ENCODE data around the gene DGKI.

DNA sequence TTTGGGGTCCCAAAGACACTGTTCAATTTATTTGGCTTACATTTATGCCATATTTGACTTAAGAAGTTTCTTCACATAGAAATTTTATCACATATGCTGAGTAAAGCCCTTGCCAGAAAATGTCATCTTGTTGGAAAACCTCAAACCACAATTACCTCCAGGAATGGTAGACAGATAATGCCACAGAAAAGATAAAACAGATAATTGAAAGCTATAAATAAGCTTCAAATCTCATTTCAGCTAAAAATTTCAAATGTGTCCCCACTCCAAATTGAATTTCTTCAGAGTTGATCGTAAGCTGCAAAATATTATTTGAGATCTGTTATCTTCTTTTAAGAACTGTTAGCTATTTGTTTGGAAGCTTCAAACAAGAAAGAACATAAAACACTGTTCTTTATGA is 326.8 kb downstream of the DGKI start:
- TF ChIP-seq, protein P1, sequence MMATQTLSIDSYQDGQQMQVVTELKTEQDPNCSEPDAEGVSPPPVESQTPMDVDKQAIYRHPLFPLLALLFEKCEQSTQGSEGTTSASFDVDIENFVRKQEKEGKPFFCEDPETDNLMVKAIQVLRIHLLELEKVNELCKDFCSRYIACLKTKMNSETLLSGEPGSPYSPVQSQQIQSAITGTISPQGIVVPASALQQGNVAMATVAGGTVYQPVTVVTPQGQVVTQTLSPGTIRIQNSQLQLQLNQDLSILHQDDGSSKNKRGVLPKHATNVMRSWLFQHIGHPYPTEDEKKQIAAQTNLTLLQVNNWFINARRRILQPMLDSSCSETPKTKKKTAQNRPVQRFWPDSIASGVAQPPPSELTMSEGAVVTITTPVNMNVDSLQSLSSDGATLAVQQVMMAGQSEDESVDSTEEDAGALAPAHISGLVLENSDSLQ (IDR thresholded peaks at IDR 0.05), result no peak
- TF ChIP-seq L3MBTL2 (conservative IDR thresholded peaks at IDR 0.05) (no peak), FOXA1 (IDR thresholded peaks at IDR 0.05) (no peak), BHLHE40 (IDR thresholded peaks at IDR 0.05; ENCODE audit: borderline replicate concordance) (no peak), FOXM1 (IDR thresholded peaks at IDR 0.05; ENCODE audit: borderline replicate concordance) (no peak), ARNT (IDR thresholded peaks at IDR 0.05) (no peak), SUZ12 (IDR thresholded peaks at IDR 0.05) (no peak), HDGF (IDR thresholded peaks at IDR 0.05; ENCODE audit: borderline replicate concordance) (no peak), SP1 (IDR thresholded peaks at IDR 0.05) (no peak), FOXK2 (IDR thresholded peaks at IDR 0.05) (no peak)
